HepG2 (cell line): ENCODE measurements around the gene SESN2. TPM values are rescaled to one million over a fixed set of nuclear protein-coding genes. Genes with fewer than 3 reads are reported as not detected.

ENCODE experiments used
- IKZF1 ChIP-seq: fragments of 450-650 bp; IDR thresholded peaks from 2 replicates; pipeline ENCODE4 v1.7.1; 2016
- KLF11 ChIP-seq: IDR thresholded peaks from 2 replicates; pipeline ENCODE4 v1.6.1; 2016; ENCODE audit warnings: missing compliant biosample characterization
- POGZ ChIP-seq: sonication (generic); formaldehyde crosslinking; IDR thresholded peaks from 2 replicates; pipeline ENCODE4 v1.4.0; 2020; ENCODE audit warnings: mild to moderate bottlenecking, missing genetic modification reagents
- RFXANK ChIP-seq: IDR thresholded peaks from 2 replicates; pipeline ENCODE4 v1.6.1; 2016
- SCMH1 ChIP-seq: sonication (generic); formaldehyde crosslinking; IDR thresholded peaks from 2 replicates; pipeline ENCODE4 v1.9.0; 2021; ENCODE audit warnings: missing genetic modification reagents, mild to moderate bottlenecking, borderline replicate concordance
- SPEN ChIP-seq: sonication (generic); formaldehyde crosslinking; IDR thresholded peaks from 2 replicates; pipeline ENCODE4 v1.5.1; 2020; ENCODE audit warnings: low read depth, mild to moderate bottlenecking, missing genetic modification reagents
- ZBTB40 ChIP-seq, 2 experiments: fragments of 450-650 bp in 1 of 2; sonication (generic) in 1 of 2; formaldehyde crosslinking in 1 of 2; IDR thresholded peaks; 2 replicates each; pipeline versions ENCODE4 v1.6.1 to v1.8.0; 2016 to 2022; ENCODE audit warnings: antibody characterized with exemption in 1 of 2, mild to moderate bottlenecking in 1 of 2, missing genetic modification reagents in 1 of 2
- ZC3H4 ChIP-seq: sonication (generic); formaldehyde crosslinking; IDR thresholded peaks from 2 replicates; pipeline ENCODE4 v1.4.0; 2020; ENCODE audit warnings: missing genetic modification reagents, borderline replicate concordance
- ZNF160 ChIP-seq: sonication (generic); formaldehyde crosslinking; IDR thresholded peaks from 2 replicates; pipeline ENCODE4 v1.8.0; 2022; ENCODE audit warnings: mild to moderate bottlenecking, inconsistent platforms, missing genetic modification reagents
- ZNF510 ChIP-seq: sonication (generic); formaldehyde crosslinking; IDR thresholded peaks from 2 replicates; pipeline ENCODE4 v1.4.0; 2020; ENCODE audit warnings: low read depth, mild to moderate bottlenecking, missing genetic modification reagents
- ZNF564 ChIP-seq: sonication (generic); formaldehyde crosslinking; IDR thresholded peaks from 2 replicates; pipeline ENCODE4 v1.8.1; 2023; ENCODE audit warnings: mild to moderate bottlenecking, missing genetic modification reagents
- ZNF609 ChIP-seq: sonication (generic); formaldehyde crosslinking; IDR thresholded peaks from 2 replicates; pipeline ENCODE4 v1.4.0; 2020; ENCODE audit warnings: mild to moderate bottlenecking, missing genetic modification reagents, borderline replicate concordance
- ZNF784 ChIP-seq: sonication (generic); formaldehyde crosslinking; IDR thresholded peaks from 2 replicates; pipeline ENCODE4 v1.5.1; 2020; ENCODE audit warnings: missing genetic modification reagents, mild to moderate bottlenecking, borderline replicate concordance
- polyA plus RNA-seq, 8 experiments: library from polyadenylated mRNA; depleted of rRNA in 3 of 8; stranded (reverse) in 7 of 8; unstranded in 1 of 8; fragments of >200 nt; fragmentation: Illumina TruSeq in 4 of 8; extraction: Trizol in 4 of 8; gene quantifications; 2 replicates each; pipeline versions ENCODE4 v1.2.1 to v1.2.3, GENCODE V29; 2011 to 2016; ENCODE audit warnings: low read depth in 4 of 8, missing spikeins in 1 of 8, mixed read lengths in 1 of 8; ENCODE audit not compliant: insufficient read depth in 1 of 8
- total RNA-seq, 5 experiments: library from RNA; depleted of rRNA; stranded (reverse); fragments of >200 nt; fragmentation: Illumina TruSeq; extraction: Trizol; gene quantifications; 2 replicates each; pipeline ENCODE4 v1.2.3, GENCODE V29; 2016; ENCODE audit warnings: low read depth in 1 of 5

The SESN2 gene
- total and polyA plus RNA-seq, 2 of the 13 experiments (the other 11 are each of a cell fraction or from before 2014, with no cell fraction given): 13.2 to 19.1 TPM

GRCh38 chr1:28259252-28259933, at the start of gene SESN2 (continued):
- no peak for TF ChIP-seq ZBTB40 (IDR thresholded peaks at IDR 0.05)
- no peak for TF ChIP-seq ZBTB40 (CRISPR knock-in tag; IDR thresholded peaks at IDR 0.05)
- TF ChIP-seq ZNF609 (CRISPR knock-in tag): no peak
- 0 out of 2 replicates have a peak, but pooled peaks have one; percentile 60 for TF ChIP-seq ZNF160 (CRISPR knock-in tag)
- TF ChIP-seq KLF11 (CRISPR knock-in tag): no peak
- no peak for TF ChIP-seq ZNF784
- TF ChIP-seq ZNF564 (CRISPR knock-in tag): peak; percentile 82
- no peak for TF ChIP-seq IKZF1
- 0 out of 2 replicates have a peak, but pooled peaks have one; percentile 46 for TF ChIP-seq SPEN (CRISPR knock-in tag)
- TF ChIP-seq POGZ (CRISPR knock-in tag): no peak
- TF ChIP-seq ZNF510: no peak
- no peak for TF ChIP-seq RFXANK (CRISPR knock-in tag)
- TF ChIP-seq SCMH1 (CRISPR knock-in tag): no peak
- no peak for TF ChIP-seq ZC3H4 (CRISPR knock-in tag)
